Measurements from ENCODE around the gene OR52W1. TPM values are rescaled to one million over a fixed set of nuclear protein-coding genes. Genes with fewer than 3 reads are reported as not detected.

Gene OR52W1
- total and polyA plus RNA-seq, 12 donors = not detected

- intact Hi-C loops (cut with DNase I) = no loop called here
These were observed 33.9 kb downstream of the OR52W1 start for GRCh38 chr11:6232899-6233298.

DNA sequence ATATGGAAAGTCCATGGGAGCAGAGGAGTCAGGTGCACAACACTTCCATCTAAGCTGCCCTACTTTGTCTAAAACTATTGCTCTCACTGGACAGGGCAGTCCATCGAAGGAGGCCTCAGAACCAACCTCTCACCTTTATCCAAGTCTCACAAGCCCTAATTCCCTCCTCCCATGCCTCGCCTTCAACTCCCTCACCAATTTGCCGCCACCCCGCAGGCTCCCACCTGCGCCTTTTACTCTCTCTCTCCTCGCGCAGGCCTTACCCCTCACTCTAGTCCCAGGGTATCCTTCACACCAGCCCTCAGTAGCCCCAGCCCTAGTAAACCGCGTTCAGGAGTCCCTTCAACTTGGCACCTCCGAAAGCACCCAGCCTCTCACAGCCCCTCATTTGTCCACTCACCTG, 35.0 kb downstream of the OR52W1 start:
- no peaks in the 10 kb centered on the region for H3K9me3 ChIP-seq (replicated peaks in 1 of 3)
- peak in 3 of 7 donors; percentile 23 to 33 (median 33) for DNase-seq
- intact Hi-C loops (cut with DNase I) = no loop called here
- peak overlapping the region; percentile 27 to 84 (median 79) for H3K4me3 ChIP-seq
- TF ChIP-seq CTCF (IDR thresholded peaks at IDR 0.05) (no peak), POLR2A (IDR thresholded peaks at IDR 0.05) (no peak)
- 1 to 2% (median 1%) methylated on average over 10 of the region's 10 CpGs for WGBS, 4 donors
- peak overlapping the region in 4 of 5 donors; percentile 64 to 91 (median 75) for H3K27ac ChIP-seq
- no peaks in the 10 kb centered on the region for H3K27me3 ChIP-seq
- no peaks in the 10 kb centered on the region for H3K36me3 ChIP-seq (replicated peaks in 1 of 2)
- H3K4me1 ChIP-seq (replicated peaks in 1 of 2) = peaks cover 0 to 24% of the 10 kb centered on the region in 2 donors

More at GRCh38 chr11:6232899-6233298, 33.9 kb downstream of the OR52W1 start:
- Histone ChIP-seq H3K4me3 (no peak overlapping the region), H3K36me3 (replicated peaks in 1 of 2) (no peaks in the 10 kb centered on the region), H3K4me1 (replicated peaks in 1 of 2) (peaks cover 0 to 24% of the 10 kb centered on the region in 2 donors), H3K27ac (no peak overlapping the region), H3K27me3 (no peaks in the 10 kb centered on the region), H3K9me3 (replicated peaks in 1 of 3) (no peaks in the 10 kb centered on the region)
- TF ChIP-seq CTCF (IDR thresholded peaks at IDR 0.05) (no peak), POLR2A (IDR thresholded peaks at IDR 0.05) (no peak)
- no peak for DNase-seq

GRCh38 chr11:6234387-6235107, 35.5 kb downstream of the OR52W1 start, which contains the start of gene FHIP1B:
TSS of gene FHIP1B (minus strand) at chr11:6234636. CDS start at chr11:6224516, 10,120 bp downstream.
- intact Hi-C loops (cut with DNase I) = no loop called here
- Histone ChIP-seq H3K4me3 (peak within 1 kb of the TSS; percentile 27 to 84 (median 79)), H3K36me3 (replicated peaks in 1 of 2) (no peaks in the 10 kb centered on the region), H3K27me3 (no peaks in the 10 kb centered on the region), H3K4me1 (replicated peaks in 1 of 2) (peaks cover 0 to 24% of the 10 kb centered on the region in 2 donors), H3K27ac (peak within 1 kb of the TSS; percentile 35 to 93 (median 80)), H3K9me3 (replicated peaks in 1 of 3) (no peaks in the 10 kb centered on the region)
- 0 to 1% (median 1%) methylated on average over 34 to 62 of the region's 62 CpGs for WGBS, 4 donors
- peak in 1 of 2 donors; percentile 40 for TF ChIP-seq POLR2A (IDR thresholded peaks at IDR 0.05)
- TF ChIP-seq CTCF (IDR thresholded peaks at IDR 0.05) = no peak
- DNase-seq = peak; percentile 100

DNA sequence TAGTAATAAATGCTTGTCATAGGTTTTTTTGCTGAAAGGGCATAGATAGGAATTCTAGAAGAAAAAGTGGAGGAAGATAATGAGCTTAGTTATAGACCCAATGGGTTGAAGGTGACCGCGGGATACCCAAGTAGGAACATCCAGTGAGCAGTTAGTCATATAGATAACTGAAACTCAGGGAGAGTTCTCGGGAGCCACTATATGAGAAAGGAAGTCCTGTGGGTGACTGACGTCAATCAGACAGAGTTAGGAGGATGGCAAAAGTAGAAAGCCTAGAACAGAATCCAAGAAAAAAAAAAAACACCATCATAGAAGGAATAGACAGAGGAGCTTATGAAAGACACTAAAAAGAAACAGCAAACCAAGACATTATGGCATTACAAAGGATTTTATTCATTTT, 38.2 kb downstream of the OR52W1 start:
- TF ChIP-seq CTCF (IDR thresholded peaks at IDR 0.05) (no peak), POLR2A (IDR thresholded peaks at IDR 0.05) (no peak)
- intact Hi-C loops (cut with DNase I) = no loop called here
- 70 to 75% (median 72%) methylated on average over 4 of the region's 4 CpGs for WGBS, 4 donors

More for the DNA sequence above, 38.2 kb downstream of the OR52W1 start:
- Histone ChIP-seq H3K27ac (no peak overlapping the region), H3K4me3 (no peak overlapping the region), H3K9me3 (replicated peaks in 1 of 3) (no peaks in the 10 kb centered on the region), H3K4me1 (replicated peaks in 1 of 2) (peaks cover 0 to 16% of the 10 kb centered on the region in 2 donors), H3K36me3 (replicated peaks in 1 of 2) (no peaks in the 10 kb centered on the region), H3K27me3 (no peaks in the 10 kb centered on the region)
- no peak for DNase-seq

Measured in adrenal gland (tissue), 12 donors.